Activated CD8-positive, alpha-beta T cell treated with anti-CD3 and anti-CD28 coated beads, Interleukin-2, amount 10 ng/mL, durations not matched to agents 7 days and 5 days (primary cell): Measurements from ENCODE around the gene FBXW8. TPM values are rescaled to one million over a fixed set of nuclear protein-coding genes. Genes with fewer than 3 reads are reported as not detected.

Experiments used
- ATAC-seq: fragments of 150-1000 bp; cut with Tn5 transposase; one replicate; pipeline ENCODE4 v1.10.0; 2021; ENCODE audit warnings: moderate library complexity
- CTCF ChIA-PET: fragments of 350-600 bp; sonication (Branson Sonifier 250); formaldehyde crosslinking; loops from one replicate; lab custom pipeline; 2021; ENCODE audit warnings: antibody characterized with exemption; lab: Charles Lee
- POLR2A ChIA-PET: fragments of 350-600 bp; sonication (Branson Sonifier 250); formaldehyde crosslinking; loops from one replicate; lab custom pipeline; 2021; ENCODE audit warnings: antibody characterized with exemption; lab: Charles Lee
- DNase-seq: peaks from one replicate; pipeline ENCODE4 v3.0.0-alpha.2; 2020
- H3K27ac Mint-ChIP-seq: one replicate; pipeline ENCODE4 v1.8.0; 2021; ENCODE audit warnings: mild to moderate bottlenecking, mixed read lengths
- H3K27me3 Mint-ChIP-seq: one replicate; pipeline ENCODE4 v1.8.0; 2021; ENCODE audit warnings: low read depth, mixed read lengths
- H3K36me3 Mint-ChIP-seq: one replicate; pipeline ENCODE4 v1.8.0; 2021; ENCODE audit warnings: low read depth, mixed read lengths
- H3K4me1 Mint-ChIP-seq: one replicate; pipeline ENCODE4 v1.8.0; 2021; ENCODE audit warnings: low read depth, mixed read lengths
- H3K4me3 Mint-ChIP-seq: one replicate; pipeline ENCODE4 v1.8.0; 2021; ENCODE audit warnings: mild to moderate bottlenecking, mixed read lengths
- H3K9me3 Mint-ChIP-seq: one replicate; pipeline ENCODE4 v1.8.0; 2022; ENCODE audit warnings: mixed read lengths; ENCODE audit not compliant: insufficient read depth
- total RNA-seq, 2 experiments: library from RNA; stranded (reverse); gene quantifications; one replicate each; pipeline ENCODE4 v1.2.3, GENCODE V29; 2021

Gene FBXW8
- total RNA-seq, 2 experiments from 2014 or later = 12.4 to 12.9 TPM

GRCh38 chr12:117032593-117033381 lies 122.0 kb downstream of the FBXW8 start:
- CTCF ChIA-PET = no interaction called here
- ATAC-seq (no peak), DNase-seq (no peak)
- H3K36me3 Mint-ChIP-seq = peaks cover 22% of the 10 kb centered on the region
- H3K27ac Mint-ChIP-seq = no peak overlapping the region
- no peaks in the 10 kb centered on the region for H3K9me3 Mint-ChIP-seq
- POLR2A ChIA-PET = interaction anchor here (0.6 kb wide), 1 partner anchor 195 kb away, joined by 3 read pairs; no protein-coding TSS in a partner anchor
- no peak overlapping the region for H3K4me3 Mint-ChIP-seq
- peaks cover 5% of the 10 kb centered on the region for H3K4me1 Mint-ChIP-seq
- H3K27me3 Mint-ChIP-seq = no peaks in the 10 kb centered on the region

GRCh38 chr12:117033382-117034221 lies 122.9 kb downstream of the FBXW8 start:
- ChIA-PET CTCF (interaction anchor here (2.0 kb wide), 1 partner anchor 86 kb away, joined by 9 read pairs; no protein-coding TSS in a partner anchor), POLR2A (interaction anchor here (0.6 kb wide), 1 partner anchor 196 kb away, joined by 3 read pairs; no protein-coding TSS in a partner anchor)
- DNase-seq = no peak
- Mint-ChIP-seq H3K4me3 (no peak overlapping the region), H3K27me3 (no peaks in the 10 kb centered on the region), H3K9me3 (no peaks in the 10 kb centered on the region), H3K36me3 (peaks cover 18% of the 10 kb centered on the region), H3K4me1 (peaks cover 5% of the 10 kb centered on the region), H3K27ac (no peak overlapping the region)
- ATAC-seq = no peak

DNA sequence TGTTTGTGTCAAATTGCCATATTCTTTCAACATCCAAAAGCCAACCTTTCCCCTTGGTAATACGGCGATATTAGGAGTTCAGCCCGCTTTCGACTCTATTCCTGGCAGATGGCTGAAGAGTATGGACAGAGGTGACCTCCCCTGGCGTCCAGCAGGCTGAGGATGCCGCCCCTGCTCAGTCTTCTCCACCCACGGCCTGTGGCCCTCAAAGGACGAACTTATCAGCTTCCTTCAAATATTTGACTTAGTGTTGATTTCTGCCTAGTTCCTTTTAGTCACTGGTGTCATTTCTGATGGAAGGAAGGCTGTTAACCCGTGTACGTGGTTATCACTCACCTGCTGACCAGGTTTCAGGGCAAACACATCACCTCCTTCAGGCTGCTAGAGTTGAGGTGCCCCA lies 123.5 kb downstream of the FBXW8 start:
- no peak overlapping the region for H3K27ac Mint-ChIP-seq
- ChIA-PET POLR2A (no interaction called here), CTCF (interaction anchor here (2.0 kb wide), 1 partner anchor 85 kb away, joined by 9 read pairs; no protein-coding TSS in a partner anchor)
- no peak overlapping the region for H3K4me3 Mint-ChIP-seq
- DNase-seq (no peak), ATAC-seq (no peak)
- H3K9me3 Mint-ChIP-seq = no peaks in the 10 kb centered on the region
- peaks cover 18% of the 10 kb centered on the region for H3K36me3 Mint-ChIP-seq
- peaks cover 5% of the 10 kb centered on the region for H3K4me1 Mint-ChIP-seq
- H3K27me3 Mint-ChIP-seq = no peaks in the 10 kb centered on the region

DNA sequence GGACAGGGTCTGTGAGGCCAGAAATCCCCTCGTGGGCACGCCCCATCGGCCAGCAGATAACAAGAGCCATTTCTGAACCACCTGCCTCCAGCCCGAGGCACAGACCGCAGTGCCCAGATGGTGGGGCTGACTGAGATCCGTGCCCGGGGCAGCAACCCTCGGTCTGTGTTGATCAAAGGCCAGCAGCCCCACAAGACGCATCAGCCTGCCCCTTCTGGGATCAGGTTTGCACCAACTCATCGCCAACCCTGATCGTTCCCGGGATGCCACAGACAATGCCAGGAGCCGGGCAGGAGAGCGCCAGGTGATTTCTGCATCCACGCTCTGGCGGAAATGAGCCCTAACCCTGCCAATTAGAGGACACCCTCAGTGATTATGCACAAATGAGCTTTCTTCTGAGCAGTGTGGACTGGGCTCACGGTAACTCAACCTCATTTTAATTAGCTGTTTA lies 124.0 kb downstream of the FBXW8 start:
- ATAC-seq = no peak
- DNase-seq = no peak
- ChIA-PET POLR2A (no interaction called here), CTCF (interaction anchor here (2.0 kb wide), 1 partner anchor 85 kb away, joined by 9 read pairs; no protein-coding TSS in a partner anchor)
- H3K27ac Mint-ChIP-seq = no peak overlapping the region
- H3K27me3 Mint-ChIP-seq = no peaks in the 10 kb centered on the region
- H3K9me3 Mint-ChIP-seq = no peaks in the 10 kb centered on the region
- peaks cover 5% of the 10 kb centered on the region for H3K4me1 Mint-ChIP-seq
- H3K4me3 Mint-ChIP-seq = no peak overlapping the region
- peaks cover 18% of the 10 kb centered on the region for H3K36me3 Mint-ChIP-seq

DNA sequence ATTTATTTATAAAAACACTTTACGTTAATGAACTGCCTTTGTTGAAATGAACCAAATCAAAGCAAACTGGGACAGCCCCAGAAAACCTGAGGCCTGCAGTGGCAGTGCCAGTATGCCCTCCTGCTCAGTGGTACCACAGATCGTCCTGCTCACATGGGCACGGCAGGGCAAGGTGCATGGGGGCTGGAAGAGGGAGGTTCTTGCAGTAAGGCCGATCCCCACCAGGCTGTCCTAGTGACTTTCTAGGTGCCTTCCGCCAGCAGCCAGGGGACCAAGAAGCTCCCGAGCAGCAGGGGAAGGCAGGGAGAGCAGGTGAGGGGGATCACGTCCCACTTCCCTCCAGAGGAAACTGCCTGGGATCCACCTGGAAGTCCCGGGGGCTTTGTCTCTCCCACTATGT lies 124.5 kb downstream of the FBXW8 start:
- Mint-ChIP-seq H3K4me1 (peaks cover 5% of the 10 kb centered on the region), H3K27ac (no peak overlapping the region)
- CTCF ChIA-PET = interaction anchor here (2.0 kb wide), 1 partner anchor 84 kb away, joined by 9 read pairs; no protein-coding TSS in a partner anchor

GRCh38 chr12:117036046-117036445 lies 125.3 kb downstream of the FBXW8 start:
- DNase-seq (no peak), ATAC-seq (no peak)
- H3K9me3 Mint-ChIP-seq = no peaks in the 10 kb centered on the region
- H3K27ac Mint-ChIP-seq = no peak overlapping the region
- peaks cover 12% of the 10 kb centered on the region for H3K36me3 Mint-ChIP-seq
- H3K4me3 Mint-ChIP-seq = no peak overlapping the region
- CTCF ChIA-PET = interaction anchor here (2.0 kb wide), 1 partner anchor 83 kb away, joined by 9 read pairs; no protein-coding TSS in a partner anchor
- no peaks in the 10 kb centered on the region for H3K27me3 Mint-ChIP-seq
- POLR2A ChIA-PET = no interaction called here
- peaks cover 8% of the 10 kb centered on the region for H3K4me1 Mint-ChIP-seq

More for the DNA sequence above, 124.5 kb downstream of the FBXW8 start:
- H3K27me3 Mint-ChIP-seq = no peaks in the 10 kb centered on the region
- H3K9me3 Mint-ChIP-seq = no peaks in the 10 kb centered on the region
- DNase-seq = no peak
- ATAC-seq = no peak
- H3K36me3 Mint-ChIP-seq = peaks cover 17% of the 10 kb centered on the region
- H3K4me3 Mint-ChIP-seq = no peak overlapping the region
- POLR2A ChIA-PET = no interaction called here

GRCh38 chr12:117036547-117036946 lies 125.8 kb downstream of the FBXW8 start:
- no peak for ATAC-seq
- no peak overlapping the region for H3K4me3 Mint-ChIP-seq

DNA sequence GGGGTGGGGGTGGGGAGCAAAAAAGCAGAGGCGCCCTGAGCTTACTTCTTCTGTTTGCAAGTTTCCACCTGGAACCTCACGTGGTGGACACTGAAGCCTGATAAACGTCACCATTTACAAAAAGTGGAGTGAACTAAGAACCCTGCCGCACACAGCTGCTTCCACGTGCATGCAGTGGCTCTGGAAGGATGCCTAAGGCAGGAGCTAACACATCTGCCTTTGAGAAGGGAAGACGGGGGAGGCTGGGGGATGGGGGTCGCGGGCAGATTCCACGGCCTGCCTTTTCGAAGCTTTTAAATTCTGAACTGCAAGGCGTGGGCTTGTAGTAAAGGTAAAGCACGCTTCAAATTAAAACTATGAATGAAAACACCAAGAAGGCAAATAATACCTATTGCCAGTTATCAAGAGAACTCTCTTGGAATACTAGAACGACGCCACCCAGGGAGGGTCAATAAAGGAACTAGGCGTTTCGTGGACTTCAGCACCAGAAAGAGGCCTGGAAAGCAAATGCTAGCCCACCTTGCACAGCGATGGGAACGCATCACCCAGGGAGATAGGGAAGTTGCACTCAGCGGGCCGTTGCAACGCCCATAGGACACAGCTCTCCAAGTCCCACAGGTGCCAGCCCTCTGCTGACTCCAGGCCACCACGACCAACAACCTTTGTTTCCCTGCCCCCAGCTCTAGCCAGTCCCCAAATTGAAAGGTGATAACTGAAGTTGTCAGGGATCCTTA lies 126.7 kb downstream of the FBXW8 start:
- DNase-seq (no peak), ATAC-seq (no peak)
- Mint-ChIP-seq H3K4me1 (peaks cover 6% of the 10 kb centered on the region), H3K9me3 (no peaks in the 10 kb centered on the region), H3K27me3 (no peaks in the 10 kb centered on the region), H3K27ac (no peak overlapping the region), H3K4me3 (no peak overlapping the region), H3K36me3 (peaks cover 9% of the 10 kb centered on the region)
- ChIA-PET CTCF (interaction anchor here (0.6 to 1.1 kb wide), 2 partner anchors 12 to 70 kb away, joined by 3 to 5 read pairs; no protein-coding TSS in a partner anchor), POLR2A (interaction anchor here (1.2 kb wide), 1 partner anchor 26 kb away, joined by 3 read pairs; no protein-coding TSS in a partner anchor)

More at GRCh38 chr12:117036547-117036946, 125.8 kb downstream of the FBXW8 start:
- peaks cover 8% of the 10 kb centered on the region for H3K4me1 Mint-ChIP-seq
- ChIA-PET CTCF (interaction anchor here (1.1 kb wide), 1 partner anchor 11 kb away, joined by 5 read pairs; no protein-coding TSS in a partner anchor), POLR2A (no interaction called here)
- peaks cover 12% of the 10 kb centered on the region for H3K36me3 Mint-ChIP-seq
- H3K27me3 Mint-ChIP-seq = no peaks in the 10 kb centered on the region
- no peak overlapping the region for H3K27ac Mint-ChIP-seq
- H3K9me3 Mint-ChIP-seq = no peaks in the 10 kb centered on the region
- no peak for DNase-seq

DNA sequence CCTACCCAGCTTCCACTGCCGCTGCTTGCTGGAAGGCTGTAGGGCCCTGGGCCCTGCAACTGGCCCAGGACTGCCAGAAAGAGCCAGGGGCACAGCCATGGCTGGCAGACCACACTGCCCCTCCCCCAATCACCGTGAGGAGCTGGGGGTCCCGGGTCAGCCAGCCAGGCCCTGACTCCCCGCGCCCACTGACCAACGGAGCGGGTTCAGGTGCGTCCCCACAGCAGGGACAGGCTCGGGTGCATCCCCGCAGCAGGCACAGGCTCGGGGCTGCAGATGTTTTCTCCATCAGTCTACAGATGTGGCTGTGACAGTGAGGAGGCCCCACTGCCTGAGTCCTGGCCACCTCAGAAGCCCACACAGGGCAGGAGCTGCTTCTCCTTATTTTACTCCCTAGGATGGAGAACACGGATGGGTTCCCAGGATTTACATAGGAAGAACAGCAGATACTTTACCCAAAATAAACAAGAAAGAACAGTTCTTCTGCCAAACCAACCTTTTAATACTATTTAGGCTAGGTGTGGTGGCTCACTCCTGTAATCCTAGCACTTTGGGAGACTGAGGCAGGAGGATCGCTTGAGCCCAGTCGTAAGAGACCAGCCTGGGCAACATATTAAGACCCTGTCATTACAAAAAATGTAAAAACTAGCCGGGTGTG lies 127.4 kb downstream of the FBXW8 start:
- Mint-ChIP-seq H3K4me1 (peaks cover 3% of the 10 kb centered on the region), H3K9me3 (no peaks in the 10 kb centered on the region), H3K27ac (no peak overlapping the region), H3K27me3 (no peaks in the 10 kb centered on the region), H3K4me3 (no peak overlapping the region), H3K36me3 (peaks cover 7% of the 10 kb centered on the region)
- POLR2A ChIA-PET = interaction anchor here (1.2 kb wide), 1 partner anchor 25 kb away, joined by 3 read pairs; no protein-coding TSS in a partner anchor
- DNase-seq (no peak), ATAC-seq (no peak)
- CTCF ChIA-PET = no interaction called here

- H3K4me1 Mint-ChIP-seq = peaks cover 3% of the 10 kb centered on the region
- ATAC-seq (no peak), DNase-seq (no peak)
- no peaks in the 10 kb centered on the region for H3K27me3 Mint-ChIP-seq
- H3K9me3 Mint-ChIP-seq = no peaks in the 10 kb centered on the region
- no peak overlapping the region for H3K4me3 Mint-ChIP-seq
- no peak overlapping the region for H3K27ac Mint-ChIP-seq
- POLR2A ChIA-PET = no interaction called here
- CTCF ChIA-PET = no interaction called here
- peaks cover 7% of the 10 kb centered on the region for H3K36me3 Mint-ChIP-seq
Measured at GRCh38 chr12:117038919-117039318, 128.2 kb downstream of the FBXW8 start.
